Epithelial cell of proximal tubule (primary cell): ENCODE measurements around the gene CYRIA. TPM values are rescaled to one million over a fixed set of nuclear protein-coding genes. Genes with fewer than 3 reads are reported as not detected.

Experiments
- DNase-seq: peaks from one replicate; pipeline ENCODE4 v3.0.0-alpha.2; 2011; ENCODE audit warnings: low read depth
- H3K4me3 ChIP-seq: 2 replicates; pipeline ENCODE4 v1.5.1; 2011; ENCODE audit warnings: low read depth, mild to moderate bottlenecking, low read length
- CTCF ChIP-seq: conservative IDR thresholded peaks from 2 replicates; pipeline ENCODE4 v1.5.1; 2012; ENCODE audit warnings: low read depth, mild to moderate bottlenecking, low read length
- total RNA-seq: library from RNA; depleted of rRNA; stranded (reverse); fragments of >200 nt; gene quantifications from 2 replicates; pipeline ENCODE4 v1.2.3, GENCODE V29; 2015

Gene CYRIA
- total RNA-seq, 1 donor from 2014 or later = 2.0 TPM

DNA sequence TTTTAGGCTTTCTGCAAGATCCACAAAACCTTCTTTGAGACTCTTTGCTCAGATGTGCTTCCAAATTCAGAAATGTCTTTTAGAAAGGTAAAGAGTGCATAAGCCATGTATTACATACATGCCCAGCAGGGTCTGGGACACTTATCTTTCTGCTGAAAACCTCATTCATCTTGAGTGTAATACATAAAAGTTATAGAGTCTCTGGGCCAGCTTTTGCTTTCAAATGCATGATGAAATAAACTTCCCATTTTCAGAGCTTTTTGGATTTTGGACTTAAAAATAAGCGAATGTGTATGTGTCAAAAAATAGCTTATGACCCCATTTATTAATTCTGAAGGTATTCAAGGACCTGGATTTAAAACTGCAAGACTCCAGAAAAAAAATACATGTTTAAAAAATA is 8.0 kb downstream of the CYRIA start:
- DNase-seq = no peak
- no peak overlapping the region for H3K4me3 ChIP-seq
- TF ChIP-seq CTCF = no peak

DNA sequence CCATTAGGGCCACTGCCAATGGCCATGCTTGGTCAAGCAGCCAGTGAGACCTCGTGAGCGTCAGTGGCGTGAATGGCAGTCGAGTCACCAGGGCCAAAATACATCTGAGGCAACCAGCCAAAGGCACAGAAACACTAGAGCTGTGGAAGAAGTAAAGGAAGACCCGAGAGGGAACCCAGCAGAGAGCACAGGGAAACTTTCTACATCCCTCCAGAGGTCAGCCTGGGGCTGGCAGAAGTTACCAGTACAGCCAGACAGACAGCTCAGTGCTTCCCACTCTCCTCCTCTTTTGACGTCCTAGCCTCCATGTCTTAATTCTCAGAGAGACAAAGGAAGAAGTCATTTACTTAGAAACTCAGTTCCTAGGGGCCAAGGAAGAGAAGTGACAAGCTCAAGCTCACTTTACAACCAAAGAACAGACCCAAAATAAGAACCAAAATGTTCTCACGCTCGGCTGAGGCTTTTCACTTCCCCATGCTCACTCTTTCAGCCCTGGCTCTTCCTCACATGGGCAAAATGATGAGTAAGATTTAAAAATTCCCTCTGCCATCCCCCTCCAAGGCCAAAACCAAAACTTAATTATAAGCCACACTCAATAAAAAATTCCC is 8.7 kb downstream of the CYRIA start:
- no peak overlapping the region for H3K4me3 ChIP-seq
- no peak for DNase-seq
- TF ChIP-seq CTCF = no peak

GRCh38 chr2:16655905-16656642 is 9.6 kb downstream of the CYRIA start:
- peak; percentile 24 for TF ChIP-seq CTCF
- no peak overlapping the region for H3K4me3 ChIP-seq
- no peak for DNase-seq

DNA sequence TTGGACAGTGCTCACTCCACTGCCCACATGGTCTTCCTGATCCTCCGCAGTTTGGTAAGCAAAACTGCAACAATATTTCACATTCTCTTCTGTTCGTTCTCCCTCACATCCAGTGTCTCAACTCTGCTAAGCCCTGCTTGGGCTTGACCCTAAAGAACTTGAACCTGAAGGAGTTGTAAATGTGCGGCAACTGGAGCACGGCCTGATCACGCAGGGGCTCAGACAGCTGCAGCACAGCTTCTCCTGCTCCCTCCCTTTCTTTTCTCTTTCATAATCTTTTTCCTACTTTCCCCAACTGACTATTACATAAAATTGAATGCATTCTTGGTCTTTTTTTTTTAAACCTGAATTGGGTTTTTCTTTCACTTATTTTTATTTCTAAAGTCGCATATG is 10.2 kb downstream of the CYRIA start:
- H3K4me3 ChIP-seq = no peak overlapping the region
- no peak for TF ChIP-seq CTCF
- DNase-seq = no peak

DNA sequence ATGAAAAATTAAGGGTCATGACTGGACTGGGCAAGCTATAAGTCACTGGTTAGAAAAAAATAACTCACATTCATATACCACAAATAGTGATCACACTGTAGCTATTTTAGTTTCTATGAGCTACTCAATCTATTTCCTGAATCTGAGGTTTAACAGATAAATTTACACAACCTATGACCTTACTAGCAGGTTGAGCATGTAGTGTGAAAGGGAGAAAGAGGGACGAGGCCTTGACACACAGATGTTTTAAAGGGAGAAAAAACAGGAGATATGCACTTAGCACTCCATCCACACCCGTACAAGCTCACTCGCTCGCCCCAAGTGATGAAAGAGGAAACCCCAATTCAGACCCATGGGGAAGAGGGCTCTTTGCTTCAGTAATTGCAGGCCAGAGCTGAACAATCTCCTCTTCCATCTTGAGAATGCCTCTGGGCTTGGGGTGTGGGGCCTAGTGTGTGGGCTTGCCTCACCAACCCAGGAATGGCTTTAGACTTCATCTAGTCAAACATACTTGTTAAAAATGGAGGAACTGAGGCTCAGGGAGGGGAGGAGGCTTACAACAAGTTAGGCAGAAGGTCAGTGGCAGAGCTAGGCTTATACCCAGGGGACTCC is 10.7 kb downstream of the CYRIA start:
- no peak for TF ChIP-seq CTCF
- no peak for DNase-seq
- no peak overlapping the region for H3K4me3 ChIP-seq

DNA sequence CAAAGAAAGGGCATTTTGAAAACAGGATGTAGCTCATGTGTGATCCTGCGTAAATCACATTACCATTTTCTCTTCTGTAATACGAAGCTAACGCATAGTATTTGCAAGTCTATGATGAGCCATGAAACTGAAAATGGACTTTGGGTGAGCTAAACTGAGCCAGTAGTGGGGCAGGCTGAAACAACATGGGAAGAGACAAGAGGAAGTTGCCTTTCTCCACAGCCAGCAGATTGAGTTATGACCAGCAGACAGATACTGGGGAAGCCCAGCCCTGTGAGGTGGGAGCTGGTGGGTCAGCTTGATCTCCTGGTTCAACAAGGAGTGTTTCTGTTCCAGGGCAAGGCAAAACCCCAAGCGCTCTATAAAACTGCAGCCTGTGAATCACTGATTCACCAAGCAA is 11.8 kb downstream of the CYRIA start:
- no peak overlapping the region for H3K4me3 ChIP-seq
- no peak for TF ChIP-seq CTCF
- DNase-seq = no peak

GRCh38 chr2:16653083-16653375 is 12.6 kb downstream of the CYRIA start:
- DNase-seq = no peak
- no peak for TF ChIP-seq CTCF
- H3K4me3 ChIP-seq = no peak overlapping the region
